Stimulated activated naive CD8-positive, alpha-beta T cell treated with anti-CD3 and anti-CD28 coated beads, Interleukin-15, amount 100 ng/mL, for 72 hours (primary cell): ENCODE results near the gene PGM2L1.
"Not testable (repeated sequence)": the region's sequence is repeated elsewhere in the genome, so short reads cannot be mapped to it uniquely, and the experiment has no call there.

Source experiments
- ATAC-seq: fragments of 150-1000 bp; cut with Tn5 transposase; 2 replicates; pipeline ENCODE4 v1.10.0; 2021; ENCODE audit warnings: mild to moderate bottlenecking, moderate library complexity
- DNase-seq, 2 donors: peaks; one replicate each; pipeline ENCODE4 v3.0.0; 2021 to 2022
- H3K27ac Mint-ChIP-seq, 2 donors: one replicate each; pipeline ENCODE4 v1.8.0; 2022; ENCODE audit warnings: mild to moderate bottlenecking in 2 of 2, mixed read lengths in 2 of 2, moderate library complexity in 2 of 2
- H3K27me3 Mint-ChIP-seq: one replicate; pipeline ENCODE4 v1.8.0; 2022; ENCODE audit warnings: mixed read lengths
- H3K4me1 Mint-ChIP-seq: one replicate; pipeline ENCODE4 v1.8.0; 2022; ENCODE audit warnings: mild to moderate bottlenecking, mixed read lengths
- H3K4me3 Mint-ChIP-seq, 2 donors: one replicate each; pipeline ENCODE4 v1.8.0; 2022; ENCODE audit warnings: mild to moderate bottlenecking in 2 of 2, mixed read lengths in 2 of 2, moderate library complexity in 1 of 2
- H3K9me3 Mint-ChIP-seq, 2 donors: one replicate each; pipeline ENCODE4 v1.8.0; 2022; ENCODE audit warnings: mixed read lengths in 2 of 2

Gene PGM2L1

DNA sequence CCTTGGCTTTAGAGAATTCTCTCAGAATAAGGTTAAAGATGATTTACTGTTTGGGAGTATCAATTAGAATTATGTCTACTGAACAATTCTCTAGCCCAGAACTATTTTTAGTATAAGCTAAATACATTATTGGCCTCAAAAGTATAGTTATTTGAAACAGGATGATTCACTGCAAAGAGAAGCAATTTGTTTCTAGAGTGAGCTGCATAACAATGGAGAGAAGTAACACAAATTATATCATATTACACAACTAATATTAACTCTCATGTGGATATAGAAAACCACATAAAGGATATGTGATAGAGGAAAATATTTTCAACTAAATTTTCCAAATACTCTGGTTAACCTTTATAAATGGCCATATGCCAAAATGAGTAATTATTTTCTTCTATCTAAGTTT is 24.9 kb downstream of the PGM2L1 start:
- Mint-ChIP-seq H3K27ac (no peak overlapping the region), H3K9me3 (no peaks in the 10 kb centered on the region), H3K4me1 (no peaks in the 10 kb centered on the region), H3K4me3 (no peak overlapping the region), H3K27me3 (no peaks in the 10 kb centered on the region)
- ATAC-seq (no peak), DNase-seq (no peak)

DNA sequence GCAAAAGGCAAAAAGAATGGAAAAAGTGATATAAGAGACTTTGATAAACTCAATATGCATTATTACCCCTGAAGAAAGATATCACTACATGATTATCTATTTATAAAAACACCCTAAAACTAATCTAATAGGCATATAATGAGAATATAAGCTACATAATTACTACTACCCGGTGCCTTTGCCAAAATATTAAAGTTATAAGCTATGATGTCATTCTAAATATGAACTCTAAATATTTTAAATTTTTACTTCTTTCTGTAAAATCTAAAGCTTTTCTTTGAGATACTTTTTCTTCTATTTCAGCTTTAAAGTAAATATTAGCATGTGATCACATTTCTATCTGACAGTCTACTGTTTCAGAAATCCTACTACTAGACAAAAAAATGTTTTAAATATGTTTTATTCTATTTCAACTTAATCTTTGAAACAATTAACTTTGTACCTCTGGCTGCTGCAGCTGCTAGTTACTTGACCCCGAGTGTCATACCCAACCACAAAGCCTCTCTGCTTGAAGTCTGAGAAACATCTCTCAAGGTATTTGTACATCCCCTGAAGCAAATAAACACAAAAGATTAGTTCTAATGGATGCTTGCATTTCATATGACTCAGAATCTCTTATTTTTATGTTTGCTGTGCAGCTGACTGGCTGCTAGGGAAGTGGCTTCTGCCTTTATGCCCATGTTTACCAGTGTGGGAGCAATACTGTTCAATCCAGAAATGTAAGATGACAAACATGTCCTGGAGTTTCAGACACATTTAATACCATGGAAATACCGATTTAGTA is 26.8 kb downstream of the PGM2L1 start:
- DNase-seq (no peak), ATAC-seq (no peak)
- no peaks in the 10 kb centered on the region for H3K27me3 Mint-ChIP-seq
- no peak overlapping the region for H3K27ac Mint-ChIP-seq
- no peaks in the 10 kb centered on the region for H3K4me1 Mint-ChIP-seq
- no peak overlapping the region for H3K4me3 Mint-ChIP-seq
- H3K9me3 Mint-ChIP-seq = no peaks in the 10 kb centered on the region

DNA sequence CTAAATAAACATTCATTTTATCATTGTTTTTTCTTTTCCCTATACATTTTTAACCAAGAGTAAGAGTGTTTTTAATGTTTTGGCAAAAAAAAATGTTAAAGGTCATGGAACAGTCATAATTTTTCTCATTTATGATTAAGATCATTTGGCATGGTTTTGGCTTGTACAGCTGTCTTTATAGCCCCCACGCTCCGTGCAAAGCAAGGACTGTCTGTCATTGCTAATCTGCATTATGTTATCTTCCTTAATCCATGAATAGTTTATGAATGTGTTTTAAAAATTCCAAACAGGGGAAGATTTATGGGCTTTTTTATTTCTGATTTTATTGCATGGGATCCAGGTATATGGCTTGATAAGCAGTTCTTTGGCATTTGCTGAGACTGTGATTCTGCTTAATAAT is 28.1 kb downstream of the PGM2L1 start:
- Mint-ChIP-seq H3K4me3 (no peak overlapping the region), H3K27me3 (no peaks in the 10 kb centered on the region), H3K9me3 (no peaks in the 10 kb centered on the region), H3K4me1 (no peaks in the 10 kb centered on the region), H3K27ac (no peak overlapping the region)
- DNase-seq (no peak), ATAC-seq (no peak)

DNA sequence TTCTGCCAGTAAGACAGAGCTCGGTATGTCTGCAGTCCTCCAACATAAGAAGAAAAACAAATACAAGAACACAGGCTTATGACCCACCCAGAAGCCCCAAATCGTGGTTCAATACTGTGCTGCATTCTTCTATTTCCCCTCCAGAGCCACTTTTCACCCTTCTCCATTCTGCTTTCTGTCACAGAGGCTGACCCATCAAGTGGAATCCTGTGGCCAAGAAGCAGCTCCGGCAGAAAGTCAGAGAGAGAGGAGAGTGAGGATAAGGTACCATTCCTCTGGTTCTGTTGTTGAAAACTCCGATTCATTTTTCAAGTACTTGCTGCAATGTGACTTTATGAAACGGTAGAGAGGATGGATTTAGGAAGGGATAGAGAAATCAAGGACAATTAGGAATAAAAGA is 30.4 kb downstream of the PGM2L1 start:
- Mint-ChIP-seq H3K4me3 (no peak overlapping the region), H3K27me3 (no peaks in the 10 kb centered on the region), H3K4me1 (no peaks in the 10 kb centered on the region), H3K9me3 (no peaks in the 10 kb centered on the region), H3K27ac (no peak overlapping the region)
- no peak for ATAC-seq
- no peak for DNase-seq

DNA sequence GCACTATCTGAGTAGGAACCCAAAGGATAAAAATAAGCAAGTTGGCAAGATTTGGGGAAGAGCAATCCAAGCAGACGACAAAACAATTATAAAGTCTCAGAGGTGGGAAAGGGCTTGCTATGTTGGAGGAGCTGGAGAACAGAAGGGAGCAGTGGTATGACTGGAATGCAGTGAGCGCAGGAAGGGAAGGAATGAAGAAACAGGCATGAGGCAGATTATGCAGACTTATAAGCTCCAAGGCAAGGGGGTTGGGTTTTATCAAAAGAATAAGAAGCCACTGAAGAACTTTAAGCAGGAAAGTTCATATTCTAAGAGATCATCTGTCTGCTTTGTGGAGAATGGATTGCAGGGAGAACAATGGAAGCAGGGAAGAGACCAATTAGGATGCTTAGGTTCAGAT is 31.7 kb downstream of the PGM2L1 start:
- H3K27me3 Mint-ChIP-seq = no peaks in the 10 kb centered on the region
- no peak overlapping the region for H3K4me3 Mint-ChIP-seq
- DNase-seq = no peak
- H3K4me1 Mint-ChIP-seq = no peaks in the 10 kb centered on the region
- ATAC-seq = no peak
- H3K27ac Mint-ChIP-seq = no peak overlapping the region
- H3K9me3 Mint-ChIP-seq = no peaks in the 10 kb centered on the region

DNA sequence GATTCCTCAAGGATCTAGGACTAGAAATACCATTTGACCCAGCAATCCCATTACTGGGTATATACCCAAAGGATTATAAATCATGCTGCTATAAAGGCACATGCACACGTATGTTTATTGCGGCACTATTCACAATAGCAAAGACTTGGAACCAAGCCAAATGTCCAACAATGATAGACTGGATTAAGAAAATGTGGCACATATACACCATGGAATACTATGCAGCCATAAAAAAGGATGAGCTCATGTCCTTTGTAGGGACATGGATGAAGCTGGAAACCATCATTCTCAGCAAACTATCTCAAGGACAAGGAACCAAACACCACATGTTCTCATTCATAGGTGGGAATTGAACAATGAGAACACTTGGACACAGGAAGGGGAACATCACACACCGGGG is 32.4 kb downstream of the PGM2L1 start:
- not testable (repeated sequence) for H3K27me3 Mint-ChIP-seq, H3K4me1 Mint-ChIP-seq, H3K4me3 Mint-ChIP-seq, H3K9me3 Mint-ChIP-seq, H3K27ac Mint-ChIP-seq, DNase-seq, ATAC-seq

DNA sequence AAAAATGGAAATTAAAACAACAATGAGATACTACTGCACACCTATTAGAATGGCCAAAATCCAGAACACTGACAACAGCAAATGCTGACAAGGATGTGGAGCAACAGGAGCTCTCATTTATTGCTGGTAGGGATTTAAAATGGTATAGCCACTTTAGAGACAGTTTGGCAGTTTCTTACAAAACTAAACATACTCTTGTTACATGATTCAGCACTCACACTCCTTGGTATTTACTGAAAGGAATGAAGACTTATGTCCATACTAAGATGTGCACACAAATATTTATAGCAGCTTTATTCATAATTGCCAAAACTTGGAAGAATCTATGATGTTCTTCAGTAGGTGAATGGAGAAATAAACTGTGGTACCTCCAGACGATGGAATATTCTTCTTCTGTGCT is 40.8 kb downstream of the PGM2L1 start:
- no peaks in the 10 kb centered on the region for H3K9me3 Mint-ChIP-seq
- H3K4me3 Mint-ChIP-seq = no peak overlapping the region
- ATAC-seq (no peak), DNase-seq (no peak)
- H3K4me1 Mint-ChIP-seq = peaks cover 6% of the 10 kb centered on the region
- no peak overlapping the region for H3K27ac Mint-ChIP-seq
- H3K27me3 Mint-ChIP-seq = no peaks in the 10 kb centered on the region

DNA sequence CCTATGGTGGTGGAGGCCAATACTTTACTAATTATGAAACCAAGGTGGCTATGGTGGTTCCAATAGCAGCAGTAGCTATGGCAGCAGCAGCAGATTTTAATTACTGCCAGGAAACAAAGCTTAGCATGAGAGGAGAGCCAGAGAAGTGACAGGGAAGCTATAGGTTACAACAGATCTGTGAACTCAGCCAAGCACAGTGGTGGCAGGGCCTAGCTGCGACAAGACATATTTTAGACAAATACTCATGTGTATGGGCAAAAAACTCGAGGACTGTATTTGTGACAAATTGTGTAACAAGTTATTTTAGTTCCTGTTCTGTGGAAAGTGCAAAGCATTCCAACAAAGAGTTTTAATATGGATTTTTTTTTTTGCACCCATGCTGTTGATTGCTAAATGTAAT is 42.6 kb downstream of the PGM2L1 start:
- Mint-ChIP-seq H3K9me3 (no peaks in the 10 kb centered on the region), H3K4me3 (no peak overlapping the region), H3K4me1 (peaks cover 6% of the 10 kb centered on the region), H3K27me3 (no peaks in the 10 kb centered on the region), H3K27ac (no peak overlapping the region)
- ATAC-seq (no peak), DNase-seq (no peak)

DNA sequence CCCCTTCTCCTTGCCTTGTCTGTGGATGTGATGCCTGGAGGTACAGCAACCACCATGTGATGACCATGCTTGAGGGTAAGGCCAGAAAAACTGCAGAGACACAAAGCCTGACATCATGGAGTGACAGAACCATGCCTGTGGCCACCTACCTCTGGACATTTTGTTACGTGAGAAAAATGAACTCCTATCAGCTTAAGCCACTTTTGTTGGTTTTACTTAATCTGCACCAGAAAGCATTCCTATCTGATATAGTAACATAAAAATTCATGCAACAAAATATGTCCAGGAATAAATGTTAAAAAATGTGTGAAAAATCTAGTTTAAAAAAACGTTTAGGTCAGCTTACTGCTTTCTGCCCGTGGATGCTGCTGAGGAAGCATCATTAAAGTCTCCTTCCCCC is 44.2 kb downstream of the PGM2L1 start:
- ATAC-seq = no peak
- DNase-seq = no peak
- Mint-ChIP-seq H3K27ac (no peak overlapping the region), H3K4me1 (peaks cover 6% of the 10 kb centered on the region), H3K9me3 (no peaks in the 10 kb centered on the region), H3K4me3 (no peak overlapping the region), H3K27me3 (no peaks in the 10 kb centered on the region)

DNA sequence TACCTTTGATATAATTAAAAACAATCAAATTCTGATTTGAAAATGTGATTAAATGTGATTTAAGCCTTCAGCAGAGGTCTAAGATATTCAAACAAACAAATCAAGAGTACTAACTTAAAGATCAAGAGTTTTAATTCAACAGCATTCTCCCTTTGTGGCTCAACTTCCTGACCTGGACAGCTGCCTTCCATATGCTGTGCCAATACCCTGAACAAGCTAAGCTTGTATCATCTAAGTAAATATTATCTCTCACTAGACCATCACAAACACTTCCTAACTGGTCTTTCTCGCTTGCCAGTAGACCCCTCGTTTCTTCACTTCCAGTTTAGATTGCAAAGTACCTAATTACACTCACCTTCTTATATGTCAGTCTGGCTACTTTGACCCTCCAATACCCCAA is 50.9 kb downstream of the PGM2L1 start:
- H3K4me1 Mint-ChIP-seq = no peaks in the 10 kb centered on the region
- no peaks in the 10 kb centered on the region for H3K9me3 Mint-ChIP-seq
- DNase-seq (no peak), ATAC-seq (no peak)
- H3K27ac Mint-ChIP-seq = no peak overlapping the region
- H3K4me3 Mint-ChIP-seq = no peak overlapping the region
- no peaks in the 10 kb centered on the region for H3K27me3 Mint-ChIP-seq

DNA sequence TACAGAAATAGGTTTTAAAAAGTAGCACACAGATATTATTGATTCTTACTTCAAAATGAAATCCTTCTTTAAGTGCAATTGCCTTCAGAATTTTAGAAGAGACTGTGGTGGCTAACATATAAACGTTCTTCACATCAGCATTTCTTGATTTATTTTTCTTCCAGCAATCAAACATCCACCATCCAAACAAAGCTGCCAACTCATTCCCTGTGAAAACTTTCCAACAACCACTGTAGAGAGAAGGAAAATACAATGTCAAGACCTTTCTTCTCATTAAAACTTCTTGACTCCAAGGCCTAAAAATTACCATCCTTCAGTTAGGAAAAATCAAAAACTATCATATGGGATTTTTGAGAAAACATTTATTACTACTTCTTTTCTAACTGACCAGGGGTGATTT is 52.8 kb downstream of the PGM2L1 start:
- H3K9me3 Mint-ChIP-seq = no peaks in the 10 kb centered on the region
- ATAC-seq (no peak), DNase-seq (no peak)
- no peak overlapping the region for H3K4me3 Mint-ChIP-seq
- no peak overlapping the region for H3K27ac Mint-ChIP-seq
- no peaks in the 10 kb centered on the region for H3K4me1 Mint-ChIP-seq
- H3K27me3 Mint-ChIP-seq = no peaks in the 10 kb centered on the region

DNA sequence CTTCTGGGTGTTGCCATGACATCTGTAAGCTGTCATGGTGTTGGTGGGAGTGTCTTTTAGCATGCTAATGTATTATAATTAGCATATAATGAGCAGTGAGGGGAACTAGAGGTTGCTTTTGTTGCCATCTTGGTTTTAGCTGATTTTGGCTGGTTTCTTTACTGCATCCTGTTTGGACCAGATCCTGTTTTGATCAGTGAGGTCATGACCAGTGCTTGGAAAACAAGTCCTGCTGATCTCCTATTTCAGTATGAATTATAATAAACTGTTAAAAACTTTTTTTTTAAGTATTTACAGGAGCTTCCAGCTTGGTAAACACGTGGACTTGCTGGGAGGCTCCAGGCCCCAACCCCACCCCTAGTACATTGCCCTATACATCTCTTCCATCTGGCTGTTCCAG is 56.3 kb downstream of the PGM2L1 start:
- Mint-ChIP-seq H3K27me3 (no peaks in the 10 kb centered on the region), H3K27ac (no peak overlapping the region), H3K9me3 (no peaks in the 10 kb centered on the region), H3K4me1 (no peaks in the 10 kb centered on the region), H3K4me3 (no peak overlapping the region)
- no peak for ATAC-seq
- DNase-seq = no peak

DNA sequence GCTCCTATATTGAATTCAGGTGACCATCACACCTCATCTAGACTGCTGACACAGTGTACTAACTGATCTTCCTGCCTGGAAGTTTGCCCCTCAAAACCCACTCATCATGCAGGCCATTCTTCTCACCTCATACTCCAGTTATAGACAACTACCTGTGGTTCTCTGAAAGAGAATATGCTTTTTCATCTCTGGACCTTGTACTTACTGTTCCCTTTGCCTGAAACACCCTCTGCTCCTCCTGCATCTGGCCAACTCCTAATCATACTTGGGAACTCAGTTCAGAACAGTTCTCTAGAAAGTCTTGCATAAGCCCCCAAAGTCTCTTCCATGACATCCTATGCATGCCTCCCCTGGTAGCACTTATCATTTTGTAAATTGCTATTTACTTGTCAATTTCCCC is 58.6 kb downstream of the PGM2L1 start:
- H3K4me3 Mint-ChIP-seq = no peak overlapping the region
- H3K9me3 Mint-ChIP-seq = no peaks in the 10 kb centered on the region
- no peaks in the 10 kb centered on the region for H3K27me3 Mint-ChIP-seq
- H3K27ac Mint-ChIP-seq = no peak overlapping the region
- no peaks in the 10 kb centered on the region for H3K4me1 Mint-ChIP-seq
- DNase-seq (no peak), ATAC-seq (no peak)

DNA sequence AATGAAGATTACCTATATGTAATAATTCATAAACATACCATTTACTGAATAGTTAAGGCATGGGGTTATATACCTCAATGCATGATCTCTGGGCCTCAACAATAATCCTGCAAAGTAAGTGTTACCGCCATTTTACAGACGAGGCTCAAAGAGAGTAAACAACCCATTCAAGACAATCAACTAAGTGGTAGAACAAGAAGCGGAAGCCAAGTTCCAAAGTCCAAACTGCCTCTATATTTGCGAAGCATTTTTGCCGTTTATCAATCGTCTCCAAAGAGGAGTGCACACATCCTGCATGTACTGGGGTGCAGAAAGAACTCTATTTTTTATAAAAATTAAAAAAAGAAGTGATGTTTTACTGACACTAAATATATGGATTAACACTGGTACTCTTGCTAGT is 59.3 kb downstream of the PGM2L1 start:
- Mint-ChIP-seq H3K4me1 (no peaks in the 10 kb centered on the region), H3K4me3 (no peak overlapping the region), H3K27me3 (no peaks in the 10 kb centered on the region), H3K27ac (no peak overlapping the region), H3K9me3 (no peaks in the 10 kb centered on the region)
- DNase-seq (no peak), ATAC-seq (no peak)

DNA sequence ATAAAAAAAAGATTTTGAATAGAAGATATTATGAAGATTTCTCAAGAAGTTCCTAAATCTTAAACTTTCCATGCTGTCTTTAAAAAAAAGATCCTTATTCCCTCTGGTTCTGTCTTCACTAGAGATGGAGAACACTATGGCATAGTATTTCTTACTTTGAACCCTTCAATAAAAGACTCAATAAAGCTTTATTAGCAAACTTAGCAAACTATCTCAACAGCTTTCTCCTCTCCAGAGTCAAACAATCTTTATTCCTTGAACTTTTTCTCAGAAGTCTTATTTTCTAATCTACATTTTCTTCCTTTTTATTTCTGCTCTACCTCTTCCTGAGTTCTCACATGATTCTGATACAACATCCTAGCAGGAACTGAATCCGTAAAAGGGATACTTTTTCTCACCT is 65.0 kb downstream of the PGM2L1 start:
- ATAC-seq (no peak), DNase-seq (no peak)

DNA sequence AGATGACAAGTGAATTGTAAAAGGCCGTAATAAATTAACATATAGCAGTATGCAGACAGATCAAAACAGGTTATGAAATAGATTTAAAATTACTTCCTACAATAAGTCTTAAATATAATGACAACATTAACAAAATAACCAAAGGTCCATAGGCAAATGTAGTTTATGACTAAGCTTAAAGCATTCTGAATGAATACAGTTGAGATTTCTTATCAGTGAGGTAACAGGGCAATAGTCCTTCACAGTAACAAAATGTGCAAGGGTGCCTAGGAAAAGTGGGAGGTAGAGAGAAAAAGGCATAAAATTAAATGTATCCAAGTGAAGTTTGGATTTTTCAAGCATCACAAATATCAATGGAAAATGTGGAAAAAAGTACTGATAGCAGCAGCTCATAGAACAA is 65.9 kb downstream of the PGM2L1 start:
- ATAC-seq (no peak), DNase-seq (no peak)
- Mint-ChIP-seq H3K4me1 (no peaks in the 10 kb centered on the region), H3K9me3 (no peaks in the 10 kb centered on the region), H3K27me3 (no peaks in the 10 kb centered on the region), H3K27ac (no peak overlapping the region), H3K4me3 (no peak overlapping the region)

More for the DNA sequence above, 65.0 kb downstream of the PGM2L1 start:
- no peaks in the 10 kb centered on the region for H3K27me3 Mint-ChIP-seq
- H3K27ac Mint-ChIP-seq = no peak overlapping the region
- H3K4me3 Mint-ChIP-seq = no peak overlapping the region
- no peaks in the 10 kb centered on the region for H3K9me3 Mint-ChIP-seq
- no peaks in the 10 kb centered on the region for H3K4me1 Mint-ChIP-seq

DNA sequence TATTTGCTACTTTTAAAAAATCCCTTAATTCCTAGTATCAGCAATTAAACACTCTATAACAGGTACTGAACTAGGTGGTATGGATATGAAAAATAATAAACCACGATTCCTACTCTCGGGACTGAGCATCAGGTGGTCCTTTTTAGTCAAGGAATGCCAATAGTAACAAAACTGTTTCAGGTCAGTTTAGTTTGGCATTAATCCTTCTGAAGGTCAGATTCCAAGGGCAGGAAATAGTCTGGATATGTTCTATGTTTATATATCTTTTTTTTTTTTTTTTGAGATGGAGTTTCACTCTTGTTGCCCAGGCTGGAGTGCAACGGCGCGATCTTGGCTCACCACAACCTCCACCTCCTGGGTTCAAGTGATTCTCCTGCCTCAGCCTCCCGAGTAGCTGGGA is 67.2 kb downstream of the PGM2L1 start:
- not testable (repeated sequence) for H3K9me3 Mint-ChIP-seq, H3K4me3 Mint-ChIP-seq, H3K4me1 Mint-ChIP-seq

More for the DNA sequence above, 67.2 kb downstream of the PGM2L1 start:
- not testable (repeated sequence) for H3K27me3 Mint-ChIP-seq, H3K27ac Mint-ChIP-seq, DNase-seq, ATAC-seq
